ENCODE measurements around the gene TAGLN2. TPM values are rescaled to one million over a fixed set of nuclear protein-coding genes. Genes with fewer than 3 reads are reported as not detected.

The TAGLN2 gene
- total and polyA plus RNA-seq, 10 of the 15 experiments (the other 5 are each of a cell fraction or from before 2014, with no cell fraction given), result 155 to 611 (median 363) TPM

GRCh38 chr1:159938905-159939677, 13.8 kb upstream of the TAGLN2 start (continued):
- TF ChIP-seq CUX1 (IDR thresholded peaks at IDR 0.05; ENCODE audit: insufficient replicate concordance, low read depth, low read length), result no peak
- no peak for TF ChIP-seq CHD1 (IDR thresholded peaks at IDR 0.05; ENCODE audit: low read depth, low read length)
- TF ChIP-seq MYB (IDR thresholded peaks at IDR 0.05; ENCODE audit: borderline replicate concordance, low read depth, low read length), result no peak
- TF ChIP-seq IRF3 (IDR thresholded peaks at IDR 0.05), result no peak
- no peak for TF ChIP-seq E4F1 (IDR thresholded peaks at IDR 0.05; ENCODE audit: borderline replicate concordance, partially characterized antibody)
- no peak for TF ChIP-seq MTA3 (IDR thresholded peaks at IDR 0.05; ENCODE audit: borderline replicate concordance, low read length)

Measured in GM12878 (cell line).